Muscle of leg (tissue), 11 donors: ENCODE results near the gene CRHBP. TPM values are rescaled to one million over a fixed set of nuclear protein-coding genes. Genes with fewer than 3 reads are reported as not detected.
"Not testable (repeated sequence)": the region's sequence is repeated elsewhere in the genome, so short reads cannot be mapped to it uniquely, and the experiment has no call there.

Experiments used
- DNase-seq: peaks from one replicate; pipeline ENCODE4 v3.0.0; 2013
- H3K27ac ChIP-seq: one replicate; pipeline ENCODE4 v1.5.1; 2013; ENCODE audit warnings: mild to moderate bottlenecking, low read length, control low read depth
- H3K27me3 ChIP-seq: one replicate; pipeline ENCODE4 v1.6.1; 2013; ENCODE audit warnings: low read length; ENCODE audit not compliant: control insufficient read depth, insufficient read depth
- H3K36me3 ChIP-seq: one replicate; pipeline ENCODE4 v1.6.1; 2013; ENCODE audit warnings: low read length; ENCODE audit not compliant: control insufficient read depth, insufficient read depth
- H3K4me1 ChIP-seq: one replicate; pipeline ENCODE4 v1.6.1; 2013; ENCODE audit warnings: low read length; ENCODE audit not compliant: control insufficient read depth, insufficient read depth
- H3K4me3 ChIP-seq: one replicate; pipeline ENCODE4 v1.5.1; 2013; ENCODE audit warnings: low read length, control low read depth
- H3K9me3 ChIP-seq: replicated peaks from 2 replicates; pipeline ENCODE4 v1.6.1; 2013; ENCODE audit warnings: low read depth, low read length; ENCODE audit not compliant: control insufficient read depth
- WGBS: methylation state at CpG from one replicate; pipeline ENCODE4 v1.1.5; 2013; ENCODE audit warnings: missing lambda C conversion rate; ENCODE audit not compliant: insufficient coverage; 5-methylcytosine and 5-hydroxymethylcytosine counted together
- polyA plus RNA-seq, 8 donors: library from polyadenylated mRNA; unstranded; fragments of 120-200 nt; gene quantifications; one replicate each; pipeline versions ENCODE4 v1.2.1 to v1.2.3, GENCODE V29; 2013; ENCODE audit warnings: inconsistent platforms in 1 of 8, low replicate concordance in 1 of 8; ENCODE audit not compliant: insufficient read length in 8 of 8, insufficient read depth in 1 of 8
- total RNA-seq: library from RNA; stranded (reverse); fragments of 120-200 nt; gene quantifications from one replicate; pipeline ENCODE4 v1.2.4, GENCODE V29; 2013

Gene CRHBP
- total and polyA plus RNA-seq, 9 donors = 0.24 to 1.2 (median 0.60) TPM

DNA sequence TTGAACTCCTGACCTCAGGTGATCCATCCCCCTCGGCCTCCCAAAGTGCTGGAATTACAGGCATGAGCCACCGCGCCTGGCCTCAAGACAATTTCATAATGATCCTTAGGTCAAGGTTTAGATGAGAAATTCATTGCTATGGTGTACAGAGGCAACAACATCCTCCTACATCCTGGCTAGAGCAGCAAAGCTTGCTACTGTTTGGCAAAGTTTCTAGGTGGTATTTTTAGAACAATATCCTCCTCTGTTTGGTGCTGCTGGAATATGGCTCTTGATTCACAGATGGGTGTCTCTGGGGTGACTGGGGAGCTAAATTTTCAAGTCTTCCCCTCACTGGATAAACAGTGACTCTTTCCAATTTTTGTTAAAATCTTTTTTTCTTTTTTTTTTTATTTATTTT is 30.6 kb downstream of the CRHBP start:
- no peaks in the 10 kb centered on the region for H3K9me3 ChIP-seq
- H3K27me3 ChIP-seq = no peaks in the 10 kb centered on the region
- WGBS = no CpG with 5 or more reads among the region's 3 CpGs
- H3K36me3 ChIP-seq = no peaks in the 10 kb centered on the region
- peak; percentile 14 for DNase-seq
- no peak overlapping the region for H3K4me3 ChIP-seq
- H3K4me1 ChIP-seq = no peaks in the 10 kb centered on the region
- no peak overlapping the region for H3K27ac ChIP-seq

DNA sequence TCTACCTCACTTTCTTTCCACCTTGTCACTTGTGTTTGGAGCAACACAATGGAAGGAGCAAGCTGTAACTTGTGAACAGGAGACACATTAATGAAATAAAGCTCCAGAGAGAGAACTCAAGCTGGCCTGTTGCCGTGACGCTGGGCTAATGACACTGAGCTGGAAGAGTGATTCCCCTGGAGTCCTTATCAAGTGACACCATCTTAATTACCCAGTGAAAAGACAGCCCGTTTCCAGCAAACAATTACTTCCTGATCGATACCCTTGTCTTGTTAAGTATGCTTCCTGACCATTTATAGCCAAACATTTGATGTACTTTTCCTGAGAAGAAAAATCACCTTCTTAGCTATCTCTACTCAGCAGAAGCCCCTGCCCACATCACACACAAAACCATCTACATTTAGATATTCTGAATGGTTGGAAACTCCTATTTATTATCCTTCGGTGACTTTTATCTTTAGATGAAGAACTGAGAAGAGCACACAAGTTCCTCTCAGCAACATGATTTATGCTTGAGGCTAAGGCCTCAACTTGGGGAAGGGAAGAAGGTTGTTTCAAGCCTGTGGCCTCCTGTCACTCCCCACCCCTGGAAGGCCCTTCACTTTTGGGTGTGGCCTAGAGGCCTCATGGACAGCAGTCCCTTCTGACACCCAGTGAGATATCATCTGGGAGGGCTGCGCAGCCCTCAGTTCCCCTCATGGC is 34.1 kb downstream of the CRHBP start:
- Histone ChIP-seq H3K27me3 (no peaks in the 10 kb centered on the region), H3K36me3 (no peaks in the 10 kb centered on the region), H3K27ac (no peak overlapping the region), H3K9me3 (no peaks in the 10 kb centered on the region), H3K4me3 (no peak overlapping the region), H3K4me1 (no peaks in the 10 kb centered on the region)
- no CpG with 5 or more reads among the region's 6 CpGs for WGBS
- no peak for DNase-seq

DNA sequence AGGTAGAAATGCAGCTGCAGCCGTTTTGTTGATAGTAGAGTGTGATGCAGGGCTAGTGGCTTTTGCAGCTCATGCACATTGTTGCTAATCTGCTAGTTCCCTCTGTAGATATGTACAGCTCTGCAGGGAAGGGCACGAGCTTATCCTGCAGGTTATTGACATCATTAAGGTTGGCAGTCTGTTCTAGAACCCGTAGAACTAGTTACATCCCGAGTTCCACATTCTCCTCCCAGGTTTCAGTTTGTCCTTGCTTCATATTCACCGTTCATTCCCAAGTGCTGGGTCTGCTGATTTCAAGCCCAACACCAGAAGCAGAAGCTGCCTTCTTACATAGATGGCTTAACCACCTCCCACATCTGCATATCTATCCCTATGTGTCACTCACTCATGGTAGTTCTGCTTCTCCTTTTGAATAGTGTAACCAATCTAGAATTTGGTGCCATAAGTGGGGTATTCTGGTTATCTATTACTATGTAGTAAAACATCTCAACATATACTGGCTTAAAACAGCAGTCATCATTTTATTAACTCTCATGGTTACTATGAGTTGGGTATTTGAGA is 38.1 kb downstream of the CRHBP start:
- no peaks in the 10 kb centered on the region for H3K4me1 ChIP-seq
- DNase-seq = no peak
- H3K9me3 ChIP-seq = no peaks in the 10 kb centered on the region
- H3K27me3 ChIP-seq = no peaks in the 10 kb centered on the region
- H3K27ac ChIP-seq = no peak overlapping the region
- no peak overlapping the region for H3K4me3 ChIP-seq
- 87% methylated on average over 5 of the region's 5 CpGs for WGBS
- H3K36me3 ChIP-seq = no peaks in the 10 kb centered on the region

DNA sequence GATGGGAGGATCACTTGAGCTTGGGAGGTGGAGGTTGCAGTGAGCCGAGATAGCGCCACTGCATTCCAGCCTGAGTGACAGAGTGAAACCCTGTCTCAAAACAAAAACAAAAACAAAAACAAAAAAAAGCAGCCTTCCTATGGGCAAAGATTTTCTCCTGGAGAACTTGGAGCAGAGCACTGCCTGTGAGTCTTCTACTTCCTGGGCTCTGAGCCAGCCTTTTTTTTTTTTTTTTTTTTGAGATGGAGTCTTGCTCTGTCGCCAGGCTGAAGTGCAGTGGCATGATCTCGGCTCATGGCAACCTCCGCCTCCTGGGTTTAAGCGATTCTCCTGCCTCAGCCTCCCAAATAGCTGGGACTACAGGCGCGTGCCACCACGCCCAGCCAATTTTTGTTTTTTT is 40.6 kb downstream of the CRHBP start:
- not testable (repeated sequence) for H3K9me3 ChIP-seq, H3K36me3 ChIP-seq, H3K27me3 ChIP-seq, H3K4me1 ChIP-seq, H3K27ac ChIP-seq, H3K4me3 ChIP-seq, DNase-seq
- no CpG with 5 or more reads among the region's 9 CpGs for WGBS

DNA sequence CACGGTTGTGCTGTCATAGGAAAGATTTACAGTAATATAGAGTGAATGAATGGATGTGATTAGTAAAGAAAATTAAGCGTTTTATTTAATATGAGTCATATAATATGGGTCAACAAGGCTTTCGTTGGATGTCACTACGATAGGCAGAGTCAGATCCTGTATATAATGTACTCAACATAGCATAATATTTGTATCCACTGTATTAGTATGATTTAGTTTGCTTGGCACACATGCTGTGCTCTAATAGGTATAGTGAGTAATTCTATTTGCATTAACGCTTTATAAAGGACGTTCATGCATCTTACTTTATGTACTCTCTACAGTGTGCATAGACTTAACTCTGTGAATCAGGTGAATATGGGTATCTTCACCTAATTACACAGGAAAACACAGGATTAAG is 41.5 kb downstream of the CRHBP start:
- H3K4me3 ChIP-seq = no peak overlapping the region
- WGBS = 80% methylated on average over 1 of the region's 6 CpGs
- no peaks in the 10 kb centered on the region for H3K36me3 ChIP-seq
- no peaks in the 10 kb centered on the region for H3K27me3 ChIP-seq
- no peak for DNase-seq
- H3K9me3 ChIP-seq = no peaks in the 10 kb centered on the region
- no peak overlapping the region for H3K27ac ChIP-seq
- no peaks in the 10 kb centered on the region for H3K4me1 ChIP-seq

DNA sequence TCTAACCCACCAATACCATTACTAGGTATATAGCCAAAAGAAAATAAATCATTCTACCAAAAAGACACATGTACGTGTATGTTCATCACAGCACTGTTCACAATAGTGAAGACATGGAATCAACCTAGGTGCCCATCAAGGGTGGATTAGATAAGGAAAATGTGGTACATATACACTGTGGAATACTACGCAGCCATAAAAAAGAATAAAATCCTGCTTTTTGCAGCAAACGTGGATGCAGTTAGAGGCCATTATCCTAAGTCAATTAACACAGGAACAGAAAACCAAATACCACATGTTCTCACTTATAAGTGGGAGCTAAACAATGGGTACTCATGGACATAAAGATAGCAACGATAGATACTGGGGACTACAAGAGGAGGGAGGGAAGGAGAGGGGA is 45.4 kb downstream of the CRHBP start:
- H3K27me3 ChIP-seq, H3K36me3 ChIP-seq, H3K9me3 ChIP-seq, DNase-seq, H3K4me3 ChIP-seq, H3K4me1 ChIP-seq, H3K27ac ChIP-seq: not testable (repeated sequence)
- no CpG with 5 or more reads among the region's 4 CpGs for WGBS

DNA sequence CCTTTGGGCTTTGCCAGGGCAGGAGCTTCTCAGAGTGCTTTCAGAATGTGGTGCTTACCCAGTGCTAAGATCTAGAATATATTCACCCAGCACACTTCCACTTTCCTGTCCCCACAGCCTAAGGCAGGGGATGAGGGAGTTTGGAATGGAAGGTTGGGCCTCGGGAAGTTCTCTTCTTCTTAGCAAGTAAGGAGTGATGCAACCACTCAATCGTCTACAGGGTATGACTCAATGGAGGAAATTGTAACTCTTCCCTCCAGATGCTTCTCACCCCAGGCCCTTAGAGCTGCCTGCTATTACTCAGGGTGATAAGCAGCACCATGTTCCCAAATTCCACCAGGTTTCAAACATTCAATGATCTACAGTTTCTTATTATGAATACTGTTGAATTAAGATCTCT is 46.6 kb downstream of the CRHBP start:
- WGBS = no CpG with 5 or more reads among the region's 2 CpGs
- H3K4me3 ChIP-seq = no peak overlapping the region
- H3K36me3 ChIP-seq = no peaks in the 10 kb centered on the region
- H3K4me1 ChIP-seq = no peaks in the 10 kb centered on the region
- H3K9me3 ChIP-seq = no peaks in the 10 kb centered on the region
- no peak overlapping the region for H3K27ac ChIP-seq
- no peak for DNase-seq
- no peaks in the 10 kb centered on the region for H3K27me3 ChIP-seq

DNA sequence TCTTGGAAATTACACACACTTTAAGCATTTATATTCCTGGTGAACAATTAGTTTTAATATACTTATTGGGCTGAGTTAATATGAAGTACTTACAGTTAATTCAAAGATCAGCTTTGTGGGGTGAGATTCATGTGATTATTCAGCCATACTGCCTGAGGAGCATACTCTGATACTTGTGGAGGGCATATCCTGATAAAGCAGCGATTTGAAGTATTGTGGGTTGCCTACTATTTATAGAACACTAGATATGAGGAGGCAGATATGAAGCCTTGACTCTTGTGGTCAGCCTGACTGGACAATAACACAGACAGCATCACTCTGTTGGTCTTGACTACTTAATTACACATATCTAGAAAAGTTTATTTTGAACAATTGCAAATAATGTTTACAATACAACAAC is 50.4 kb downstream of the CRHBP start:
- Histone ChIP-seq H3K27me3 (no peaks in the 10 kb centered on the region), H3K9me3 (no peaks in the 10 kb centered on the region), H3K36me3 (no peaks in the 10 kb centered on the region), H3K4me1 (no peaks in the 10 kb centered on the region), H3K27ac (no peak overlapping the region), H3K4me3 (no peak overlapping the region)
- no CpG with 5 or more reads among the region's 1 CpG for WGBS
- no peak for DNase-seq

DNA sequence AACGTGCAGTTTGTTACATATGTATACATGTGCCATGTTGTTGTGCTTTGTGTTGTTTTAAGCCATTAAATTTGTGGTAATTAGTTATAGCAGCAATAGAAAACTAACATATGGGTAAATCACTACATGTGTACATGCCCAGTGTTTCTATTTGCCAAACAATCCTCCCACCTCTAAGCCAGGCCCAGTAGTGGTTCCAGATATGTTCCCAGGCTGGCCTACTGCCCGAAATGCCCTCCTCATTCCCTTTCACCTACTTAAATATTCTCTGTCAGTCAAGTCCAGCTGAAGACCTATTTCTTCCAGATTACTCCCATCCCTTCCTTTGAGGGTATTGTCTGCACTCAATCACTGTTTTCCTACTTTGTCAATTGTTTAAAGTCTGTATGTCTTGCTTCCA is 53.3 kb downstream of the CRHBP start:
- WGBS = 67% methylated on average over 1 of the region's 2 CpGs
- Histone ChIP-seq H3K9me3 (no peaks in the 10 kb centered on the region), H3K4me3 (no peak overlapping the region), H3K27me3 (no peaks in the 10 kb centered on the region), H3K4me1 (no peaks in the 10 kb centered on the region), H3K27ac (no peak overlapping the region), H3K36me3 (no peaks in the 10 kb centered on the region)
- no peak for DNase-seq

DNA sequence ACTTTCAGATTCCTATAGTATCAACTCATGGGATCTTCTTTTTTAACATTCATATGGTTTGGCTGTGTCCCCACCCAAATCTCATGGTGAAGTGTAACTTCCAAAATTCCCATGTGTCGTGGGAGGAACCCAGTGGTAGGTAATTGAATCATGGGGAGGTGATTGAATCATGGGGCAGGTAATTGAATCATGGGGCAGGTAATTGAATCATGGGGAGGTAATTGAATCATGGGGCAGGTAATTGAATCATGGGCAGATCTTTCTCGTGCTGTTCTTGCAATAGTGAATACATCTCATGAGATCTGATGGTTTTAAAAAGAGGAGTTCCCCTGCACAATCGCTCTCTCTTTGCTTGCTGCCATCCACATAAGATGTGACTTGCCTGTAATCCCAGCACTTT is 55.6 kb downstream of the CRHBP start:
- Histone ChIP-seq H3K27ac (no peak overlapping the region), H3K27me3 (no peaks in the 10 kb centered on the region), H3K4me1 (no peaks in the 10 kb centered on the region), H3K9me3 (no peaks in the 10 kb centered on the region), H3K4me3 (no peak overlapping the region), H3K36me3 (no peaks in the 10 kb centered on the region)
- DNase-seq = no peak
- WGBS = 80% methylated on average over 1 of the region's 3 CpGs

DNA sequence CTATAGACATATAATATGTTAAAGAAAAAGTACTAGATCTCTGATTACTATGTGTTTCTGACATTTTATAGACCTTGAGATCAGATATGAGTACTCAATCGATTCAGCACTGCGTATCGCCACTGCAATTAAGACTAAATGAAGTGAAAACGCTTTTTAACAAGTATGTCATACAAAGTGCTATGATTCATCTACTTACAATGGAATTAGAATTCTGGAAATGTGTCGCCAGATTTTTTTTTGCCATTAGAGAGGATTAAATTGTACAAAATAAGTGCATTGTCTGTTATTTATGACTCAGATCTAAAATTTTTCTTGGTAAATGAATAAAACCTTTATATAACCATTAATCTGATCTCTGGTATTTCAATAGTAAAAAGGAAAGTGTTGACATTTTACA is 57.4 kb downstream of the CRHBP start:
- H3K36me3 ChIP-seq = no peaks in the 10 kb centered on the region
- no peaks in the 10 kb centered on the region for H3K27me3 ChIP-seq
- no CpG with 5 or more reads among the region's 5 CpGs for WGBS
- H3K27ac ChIP-seq = no peak overlapping the region
- H3K4me3 ChIP-seq = no peak overlapping the region
- H3K9me3 ChIP-seq = no peaks in the 10 kb centered on the region
- no peak for DNase-seq
- H3K4me1 ChIP-seq = no peaks in the 10 kb centered on the region
